Subcutaneous adipose tissue (tissue), 4 donors: Measurements from ENCODE around the gene SAA1. TPM values are rescaled to one million over a fixed set of nuclear protein-coding genes. Genes with fewer than 3 reads are reported as not detected.

Experiments used
- CTCF ChIP-seq: fragments of 450-650 bp; IDR thresholded peaks from one replicate; pipeline ENCODE4 v1.5.1; 2016; ENCODE audit warnings: low read depth, mild to moderate bottlenecking, control low read depth, antibody characterized with exemption, moderate library complexity
- total RNA-seq, 4 donors: library from RNA; depleted of rRNA; stranded (reverse); fragments of >200 nt; gene quantifications; one replicate each; pipeline ENCODE4 v1.1.0, GENCODE V29; 2016

SAA1 gene
- total RNA-seq, 4 donors from 2014 or later = 72.0 to 1,133 (median 441) TPM

- TF ChIP-seq CTCF = no peak
Measured at GRCh38 chr11:18310800-18311340, 44.8 kb downstream of the SAA1 start.

GRCh38 chr11:18312012-18312411, 45.9 kb downstream of the SAA1 start:
- no peak for TF ChIP-seq CTCF

- TF ChIP-seq CTCF = no peak
Measured at GRCh38 chr11:18312663-18313420, 46.8 kb downstream of the SAA1 start.

- TF ChIP-seq CTCF = no peak
Measured at GRCh38 chr11:18313965-18314763, 48.1 kb downstream of the SAA1 start.

GRCh38 chr11:18314784-18315523, 48.9 kb downstream of the SAA1 start:
- TF ChIP-seq CTCF = no peak

GRCh38 chr11:18315893-18316292, 49.8 kb downstream of the SAA1 start:
- no peak for TF ChIP-seq CTCF

- TF ChIP-seq CTCF = no peak
Measured at GRCh38 chr11:18317551-18317950, 51.5 kb downstream of the SAA1 start.
